HepG2 (cell line): ENCODE data around the gene CMTM8. TPM values are rescaled to one million over a fixed set of nuclear protein-coding genes. Genes with fewer than 3 reads are reported as not detected.

Experiments
- PAF1 ChIP-seq: IDR thresholded peaks from 2 replicates; pipeline ENCODE4 v1.6.1; 2016; ENCODE audit warnings: missing genetic modification reagents, missing compliant biosample characterization
- ZBTB37 ChIP-seq: sonication (generic); formaldehyde crosslinking; IDR thresholded peaks from 2 replicates; pipeline ENCODE4 v1.4.0; 2020; ENCODE audit warnings: mild to moderate bottlenecking, missing genetic modification reagents
- ZFP36L1 ChIP-seq: sonication (generic); formaldehyde crosslinking; IDR thresholded peaks from 2 replicates; pipeline ENCODE4 v1.8.0; 2022; ENCODE audit warnings: mild to moderate bottlenecking, missing genetic modification reagents, moderate library complexity
- ZNF3 ChIP-seq: IDR thresholded peaks from 2 replicates; pipeline ENCODE4 v1.7.0; 2017; ENCODE audit warnings: inconsistent platforms
- polyA plus RNA-seq, 8 experiments: library from polyadenylated mRNA; depleted of rRNA in 3 of 8; stranded (reverse) in 7 of 8; unstranded in 1 of 8; fragments of >200 nt; fragmentation: Illumina TruSeq in 4 of 8; extraction: Trizol in 4 of 8; gene quantifications; 2 replicates each; pipeline versions ENCODE4 v1.2.1 to v1.2.3, GENCODE V29; 2011 to 2016; ENCODE audit warnings: low read depth in 4 of 8, missing spikeins in 1 of 8, mixed read lengths in 1 of 8; ENCODE audit not compliant: insufficient read depth in 1 of 8
- total RNA-seq, 5 experiments: library from RNA; depleted of rRNA; stranded (reverse); fragments of >200 nt; fragmentation: Illumina TruSeq; extraction: Trizol; gene quantifications; 2 replicates each; pipeline ENCODE4 v1.2.3, GENCODE V29; 2016; ENCODE audit warnings: low read depth in 1 of 5
- TF ChIP-seq, protein P1 (sequence below): sonication (generic); formaldehyde crosslinking; IDR thresholded peaks from 2 replicates; pipeline ENCODE4 v1.5.0; 2020; ENCODE audit warnings: mild to moderate bottlenecking, missing genetic modification reagents, borderline replicate concordance
- TF ChIP-seq, protein P2 (sequence below): sonication (generic); formaldehyde crosslinking; IDR thresholded peaks from 2 replicates; pipeline ENCODE4 v1.4.0; 2020; ENCODE audit warnings: missing genetic modification reagents, borderline replicate concordance

Gene CMTM8
- total and polyA plus RNA-seq, 2 of the 13 experiments (the other 11 are each of a cell fraction or from before 2014, with no cell fraction given), result 8.9 to 15.8 TPM

GRCh38 chr3:32257641-32258438 lies 19.4 kb downstream of the CMTM8 start (continued):
- TF ChIP-seq, protein P1, sequence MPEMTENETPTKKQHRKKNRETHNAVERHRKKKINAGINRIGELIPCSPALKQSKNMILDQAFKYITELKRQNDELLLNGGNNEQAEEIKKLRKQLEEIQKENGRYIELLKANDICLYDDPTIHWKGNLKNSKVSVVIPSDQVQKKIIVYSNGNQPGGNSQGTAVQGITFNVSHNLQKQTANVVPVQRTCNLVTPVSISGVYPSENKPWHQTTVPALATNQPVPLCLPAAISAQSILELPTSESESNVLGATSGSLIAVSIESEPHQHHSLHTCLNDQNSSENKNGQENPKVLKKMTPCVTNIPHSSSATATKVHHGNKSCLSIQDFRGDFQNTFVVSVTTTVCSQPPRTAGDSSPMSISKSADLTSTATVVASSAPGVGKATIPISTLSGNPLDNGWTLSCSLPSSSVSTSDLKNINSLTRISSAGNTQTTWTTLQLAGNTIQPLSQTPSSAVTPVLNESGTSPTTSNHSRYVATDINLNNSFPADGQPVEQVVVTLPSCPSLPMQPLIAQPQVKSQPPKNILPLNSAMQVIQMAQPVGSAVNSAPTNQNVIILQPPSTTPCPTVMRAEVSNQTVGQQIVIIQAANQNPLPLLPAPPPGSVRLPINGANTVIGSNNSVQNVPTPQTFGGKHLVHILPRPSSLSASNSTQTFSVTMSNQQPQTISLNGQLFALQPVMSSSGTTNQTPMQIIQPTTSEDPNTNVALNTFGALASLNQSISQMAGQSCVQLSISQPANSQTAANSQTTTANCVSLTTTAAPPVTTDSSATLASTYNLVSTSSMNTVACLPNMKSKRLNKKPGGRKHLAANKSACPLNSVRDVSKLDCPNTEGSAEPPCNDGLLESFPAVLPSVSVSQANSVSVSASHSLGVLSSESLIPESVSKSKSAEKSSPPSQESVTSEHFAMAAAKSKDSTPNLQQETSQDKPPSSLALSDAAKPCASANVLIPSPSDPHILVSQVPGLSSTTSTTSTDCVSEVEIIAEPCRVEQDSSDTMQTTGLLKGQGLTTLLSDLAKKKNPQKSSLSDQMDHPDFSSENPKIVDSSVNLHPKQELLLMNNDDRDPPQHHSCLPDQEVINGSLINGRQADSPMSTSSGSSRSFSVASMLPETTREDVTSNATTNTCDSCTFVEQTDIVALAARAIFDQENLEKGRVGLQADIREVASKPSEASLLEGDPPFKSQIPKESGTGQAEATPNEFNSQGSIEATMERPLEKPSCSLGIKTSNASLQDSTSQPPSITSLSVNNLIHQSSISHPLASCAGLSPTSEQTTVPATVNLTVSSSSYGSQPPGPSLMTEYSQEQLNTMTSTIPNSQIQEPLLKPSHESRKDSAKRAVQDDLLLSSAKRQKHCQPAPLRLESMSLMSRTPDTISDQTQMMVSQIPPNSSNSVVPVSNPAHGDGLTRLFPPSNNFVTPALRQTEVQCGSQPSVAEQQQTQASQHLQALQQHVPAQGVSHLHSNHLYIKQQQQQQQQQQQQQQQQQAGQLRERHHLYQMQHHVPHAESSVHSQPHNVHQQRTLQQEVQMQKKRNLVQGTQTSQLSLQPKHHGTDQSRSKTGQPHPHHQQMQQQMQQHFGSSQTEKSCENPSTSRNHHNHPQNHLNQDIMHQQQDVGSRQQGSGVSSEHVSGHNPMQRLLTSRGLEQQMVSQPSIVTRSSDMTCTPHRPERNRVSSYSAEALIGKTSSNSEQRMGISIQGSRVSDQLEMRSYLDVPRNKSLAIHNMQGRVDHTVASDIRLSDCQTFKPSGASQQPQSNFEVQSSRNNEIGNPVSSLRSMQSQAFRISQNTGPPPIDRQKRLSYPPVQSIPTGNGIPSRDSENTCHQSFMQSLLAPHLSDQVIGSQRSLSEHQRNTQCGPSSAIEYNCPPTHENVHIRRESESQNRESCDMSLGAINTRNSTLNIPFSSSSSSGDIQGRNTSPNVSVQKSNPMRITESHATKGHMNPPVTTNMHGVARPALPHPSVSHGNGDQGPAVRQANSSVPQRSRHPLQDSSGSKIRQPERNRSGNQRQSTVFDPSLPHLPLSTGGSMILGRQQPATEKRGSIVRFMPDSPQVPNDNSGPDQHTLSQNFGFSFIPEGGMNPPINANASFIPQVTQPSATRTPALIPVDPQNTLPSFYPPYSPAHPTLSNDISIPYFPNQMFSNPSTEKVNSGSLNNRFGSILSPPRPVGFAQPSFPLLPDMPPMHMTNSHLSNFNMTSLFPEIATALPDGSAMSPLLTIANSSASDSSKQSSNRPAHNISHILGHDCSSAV (CRISPR knock-in tag), result no peak
- no peak for TF ChIP-seq ZFP36L1 (CRISPR knock-in tag)
- no peak for TF ChIP-seq PAF1 (CRISPR knock-in tag)
- no peak for TF ChIP-seq ZBTB37 (CRISPR knock-in tag)
- no peak for TF ChIP-seq ZNF3 (CRISPR knock-in tag)
- TF ChIP-seq, protein P2, sequence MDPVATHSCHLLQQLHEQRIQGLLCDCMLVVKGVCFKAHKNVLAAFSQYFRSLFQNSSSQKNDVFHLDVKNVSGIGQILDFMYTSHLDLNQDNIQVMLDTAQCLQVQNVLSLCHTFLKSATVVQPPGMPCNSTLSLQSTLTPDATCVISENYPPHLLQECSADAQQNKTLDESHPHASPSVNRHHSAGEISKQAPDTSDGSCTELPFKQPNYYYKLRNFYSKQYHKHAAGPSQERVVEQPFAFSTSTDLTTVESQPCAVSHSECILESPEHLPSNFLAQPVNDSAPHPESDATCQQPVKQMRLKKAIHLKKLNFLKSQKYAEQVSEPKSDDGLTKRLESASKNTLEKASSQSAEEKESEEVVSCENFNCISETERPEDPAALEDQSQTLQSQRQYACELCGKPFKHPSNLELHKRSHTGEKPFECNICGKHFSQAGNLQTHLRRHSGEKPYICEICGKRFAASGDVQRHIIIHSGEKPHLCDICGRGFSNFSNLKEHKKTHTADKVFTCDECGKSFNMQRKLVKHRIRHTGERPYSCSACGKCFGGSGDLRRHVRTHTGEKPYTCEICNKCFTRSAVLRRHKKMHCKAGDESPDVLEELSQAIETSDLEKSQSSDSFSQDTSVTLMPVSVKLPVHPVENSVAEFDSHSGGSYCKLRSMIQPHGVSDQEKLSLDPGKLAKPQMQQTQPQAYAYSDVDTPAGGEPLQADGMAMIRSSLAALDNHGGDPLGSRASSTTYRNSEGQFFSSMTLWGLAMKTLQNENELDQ (CRISPR knock-in tag), result no peak
- TF ChIP-seq, all 625 proteins: peak for 0
